HepG2 (cell line): ENCODE measurements around the gene URAD. TPM values are rescaled to one million over a fixed set of nuclear protein-coding genes. Genes with fewer than 3 reads are reported as not detected.

ENCODE experiments used
- BRF2 ChIP-seq: sonication (generic); formaldehyde crosslinking; IDR thresholded peaks from 2 replicates; pipeline ENCODE4 v1.8.1; 2022; ENCODE audit warnings: mild to moderate bottlenecking, missing genetic modification reagents
- GABPB1 ChIP-seq: IDR thresholded peaks from 2 replicates; pipeline ENCODE4 v1.6.1; 2016; ENCODE audit warnings: mild to moderate bottlenecking, missing genetic modification reagents, moderate library complexity, missing compliant biosample characterization
- HNRNPLL ChIP-seq: fragments of 200-400 bp; formaldehyde crosslinking; IDR thresholded peaks from 2 replicates; pipeline ENCODE4 v1.6.1; 2017; ENCODE audit warnings: mild to moderate bottlenecking, low read depth, low read length; ENCODE audit not compliant: poor library complexity, severe bottlenecking
- XRCC5 ChIP-seq: fragments of 200-400 bp; formaldehyde crosslinking; optimal IDR thresholded peaks from 2 replicates; pipeline ENCODE3; 2017; ENCODE audit warnings: mild to moderate bottlenecking, low read length
- YY1 ChIP-seq: IDR thresholded peaks from 2 replicates; pipeline ENCODE4 v1.6.1; 2011; ENCODE audit warnings: low read length, low read depth, moderate library complexity, mild to moderate bottlenecking; ENCODE audit not compliant: insufficient read depth, insufficient replicate concordance
- ZFP91 ChIP-seq: sonication (generic); formaldehyde crosslinking; IDR thresholded peaks from 2 replicates; pipeline ENCODE4 v1.9.0; 2022; ENCODE audit warnings: missing genetic modification reagents, mild to moderate bottlenecking, borderline replicate concordance
- polyA plus RNA-seq, 8 experiments: library from polyadenylated mRNA; depleted of rRNA in 3 of 8; stranded (reverse) in 7 of 8; unstranded in 1 of 8; fragments of >200 nt; fragmentation: Illumina TruSeq in 4 of 8; extraction: Trizol in 4 of 8; gene quantifications; 2 replicates each; pipeline versions ENCODE4 v1.2.1 to v1.2.3, GENCODE V29; 2011 to 2016; ENCODE audit warnings: low read depth in 4 of 8, missing spikeins in 1 of 8, mixed read lengths in 1 of 8; ENCODE audit not compliant: insufficient read depth in 1 of 8
- total RNA-seq, 5 experiments: library from RNA; depleted of rRNA; stranded (reverse); fragments of >200 nt; fragmentation: Illumina TruSeq; extraction: Trizol; gene quantifications; 2 replicates each; pipeline ENCODE4 v1.2.3, GENCODE V29; 2016; ENCODE audit warnings: low read depth in 1 of 5

The URAD gene
- total and polyA plus RNA-seq, 2 of the 13 experiments (the other 11 are each of a cell fraction or from before 2014, with no cell fraction given) = not detected

GRCh38 chr13:27953676-27954405, 34.7 kb downstream of the URAD start (continued):
- TF ChIP-seq BRF2 (CRISPR knock-in tag) (no peak), HNRNPLL (peak; percentile 33), YY1 (peak; percentile 33), GABPB1 (peak; percentile 50; the same call in 1 of the 2 replicates), XRCC5 (peak; percentile 40), ZFP91 (CRISPR knock-in tag) (0 out of 2 replicates have a peak, but pooled peaks have one; percentile 19)
